ENCODE measurements around the gene TEX51. TPM values are rescaled to one million over a fixed set of nuclear protein-coding genes. Genes with fewer than 3 reads are reported as not detected.

TEX51 gene
- polyA plus RNA-seq, 1 donor from 2014 or later, result not detected

GRCh38 chr2:126885751-126886210, 12.9 kb upstream of the TEX51 start:
- H3K4me3 ChIP-seq (ENCODE audit: low read length), result no peak overlapping the region
- no peaks in the 10 kb centered on the region for H3K9me2 ChIP-seq (ENCODE audit: insufficient read depth, low read length)
- no peak overlapping the region for H3K9ac ChIP-seq (ENCODE audit: low read length)
- no peak overlapping the region for H3K27ac ChIP-seq (ENCODE audit: low read length)
- no peaks in the 10 kb centered on the region for H3K9me3 ChIP-seq (ENCODE audit: low read length)
- no peaks in the 10 kb centered on the region for H3K36me3 ChIP-seq (ENCODE audit: insufficient read depth, low read length)
- H3K27me3 ChIP-seq (ENCODE audit: insufficient read depth, low read depth, low read length), result no peaks in the 10 kb centered on the region
- H3K79me2 ChIP-seq (replicated peaks; ENCODE audit: insufficient read depth, low read length), result no peaks in the 10 kb centered on the region
- TF ChIP-seq SMC3 (conservative IDR thresholded peaks at IDR 0.05; ENCODE audit: poor library complexity), result no peak
- no peak for TF ChIP-seq EP300 (conservative IDR thresholded peaks at IDR 0.05; ENCODE audit: poor library complexity, severe bottlenecking)
- TF ChIP-seq RAD21 (conservative IDR thresholded peaks at IDR 0.05), result no peak
- TF ChIP-seq CTCF (IDR thresholded peaks at IDR 0.05; ENCODE audit: poor library complexity, severe bottlenecking), result no peak
- H3K4me2 ChIP-seq (ENCODE audit: low read length), result no peak overlapping the region
- H4K20me1 ChIP-seq (ENCODE audit: insufficient read depth), result no peaks in the 10 kb centered on the region
- H2AFZ ChIP-seq (ENCODE audit: low read depth, low read length), result no peak overlapping the region
- no peaks in the 10 kb centered on the region for H3F3A ChIP-seq (ENCODE audit: insufficient read depth, low read length, poor library complexity, severe bottlenecking)

GRCh38 chr2:126886211-126886915, 12.3 kb upstream of the TEX51 start:
- Histone ChIP-seq H3K9me2 (ENCODE audit: insufficient read depth, low read length) (no peaks in the 10 kb centered on the region), H3F3A (ENCODE audit: insufficient read depth, low read length, poor library complexity, severe bottlenecking) (no peaks in the 10 kb centered on the region), H3K4me3 (ENCODE audit: low read length) (no peak overlapping the region), H3K9me3 (ENCODE audit: low read length) (no peaks in the 10 kb centered on the region), H3K27me3 (ENCODE audit: insufficient read depth, low read depth, low read length) (no peaks in the 10 kb centered on the region), H3K36me3 (ENCODE audit: insufficient read depth, low read length) (no peaks in the 10 kb centered on the region), H3K79me2 (replicated peaks; ENCODE audit: insufficient read depth, low read length) (no peaks in the 10 kb centered on the region), H3K9ac (ENCODE audit: low read length) (no peak overlapping the region), H3K4me2 (ENCODE audit: low read length) (no peak overlapping the region), H2AFZ (ENCODE audit: low read depth, low read length) (no peak overlapping the region), H3K27ac (ENCODE audit: low read length) (no peak overlapping the region), H4K20me1 (ENCODE audit: insufficient read depth) (no peaks in the 10 kb centered on the region)
- TF ChIP-seq REST (IDR thresholded peaks at IDR 0.05; ENCODE audit: borderline replicate concordance) (no peak), RAD21 (conservative IDR thresholded peaks at IDR 0.05) (no peak), MXI1 (conservative IDR thresholded peaks at IDR 0.05; ENCODE audit: poor library complexity, severe bottlenecking) (no peak), SMC3 (conservative IDR thresholded peaks at IDR 0.05; ENCODE audit: poor library complexity) (no peak), POLR2AphosphoS5 (IDR thresholded peaks at IDR 0.05) (no peak), EZH2 (IDR thresholded peaks at IDR 0.05; ENCODE audit: borderline replicate concordance, insufficient read depth, low read length, poor library complexity, severe bottlenecking) (no peak), TAF1 (IDR thresholded peaks at IDR 0.05; ENCODE audit: low read depth) (no peak)
